BLaER1 (cell line): ENCODE results near the gene MBD3L3.
"Not testable (repeated sequence)": the region's sequence is repeated elsewhere in the genome, so short reads cannot be mapped to it uniquely, and the experiment has no call there.

Experiments used
- H3K27ac ChIP-seq: shearing (Covaris generic); formaldehyde crosslinking; 2 replicates; pipeline ENCODE4 v1.8.1; 2022
- H3K27me3 ChIP-seq: shearing (Covaris generic); formaldehyde crosslinking; 2 replicates; pipeline ENCODE4 v1.8.1; 2022
- H3K36me3 ChIP-seq: shearing (Covaris generic); formaldehyde crosslinking; 2 replicates; pipeline ENCODE4 v1.8.1; 2022
- H3K4me1 ChIP-seq: shearing (Covaris generic); formaldehyde crosslinking; 2 replicates; pipeline ENCODE4 v1.8.1; 2022
- H3K4me2 ChIP-seq: shearing (Covaris generic); formaldehyde crosslinking; 2 replicates; pipeline ENCODE4 v1.8.1; 2022
- H3K4me3 ChIP-seq: shearing (Covaris generic); formaldehyde crosslinking; 2 replicates; pipeline ENCODE4 v1.8.1; 2022
- H3K9ac ChIP-seq: shearing (Covaris generic); formaldehyde crosslinking; 2 replicates; pipeline ENCODE4 v1.8.1; 2022
- H3K9me3 ChIP-seq: shearing (Covaris generic); formaldehyde crosslinking; 2 replicates; pipeline ENCODE4 v1.8.1; 2022
- H4K20me1 ChIP-seq: shearing (Covaris generic); formaldehyde crosslinking; 2 replicates; pipeline ENCODE4 v1.8.1; 2022
- Cebpa-rat ChIP-seq: shearing (Covaris generic); IDR thresholded peaks from 2 replicates; pipeline ENCODE4 v1.8.1; 2022

Gene MBD3L3

GRCh38 chr19:7063764-7064418, 5.4 kb upstream of the MBD3L3 start:
- Histone ChIP-seq H3K36me3 (no peaks in the 10 kb centered on the region), H4K20me1 (no peaks in the 10 kb centered on the region), H3K4me2 (no peak overlapping the region), H3K9ac (no peak overlapping the region), H3K4me1 (0 out of 2 replicates have a peak, but pooled peaks cover 4% of the 10 kb centered on the region), H3K9me3 (peaks cover 4% of the 10 kb centered on the region; the same call in 1 of the 2 replicates), H3K4me3 (no peak overlapping the region), H3K27me3 (no peaks in the 10 kb centered on the region), H3K27ac (no peak overlapping the region)
- no peak for TF ChIP-seq Cebpa-rat

GRCh38 chr19:7063339-7063738, 4.9 kb upstream of the MBD3L3 start:
- Histone ChIP-seq H4K20me1 (no peaks in the 10 kb centered on the region), H3K4me1 (no peaks in the 10 kb centered on the region), H3K4me2 (no peak overlapping the region), H3K36me3 (no peaks in the 10 kb centered on the region), H3K4me3 (no peak overlapping the region), H3K27me3 (no peaks in the 10 kb centered on the region), H3K9ac (no peak overlapping the region), H3K9me3 (peaks cover 4% of the 10 kb centered on the region; the same call in 1 of the 2 replicates), H3K27ac (no peak overlapping the region)
- TF ChIP-seq Cebpa-rat: no peak

GRCh38 chr19:7059977-7060376, 1.5 kb upstream of the MBD3L3 start:
- not testable (repeated sequence) for H3K9me3 ChIP-seq, H4K20me1 ChIP-seq

GRCh38 chr19:7056371-7056770, 2.1 kb downstream of the MBD3L3 start:
- not testable (repeated sequence) for H3K27ac ChIP-seq, H3K9me3 ChIP-seq, H3K36me3 ChIP-seq

More at GRCh38 chr19:7059977-7060376, 1.5 kb upstream of the MBD3L3 start:
- not testable (repeated sequence) for H3K27me3 ChIP-seq, H3K4me1 ChIP-seq, H3K4me2 ChIP-seq, H3K27ac ChIP-seq, H3K4me3 ChIP-seq, H3K9ac ChIP-seq, H3K36me3 ChIP-seq

GRCh38 chr19:7055679-7056078, 2.8 kb downstream of the MBD3L3 start:
- not testable (repeated sequence) for H4K20me1 ChIP-seq, H3K9ac ChIP-seq, H3K4me1 ChIP-seq

More at GRCh38 chr19:7056371-7056770, 2.1 kb downstream of the MBD3L3 start:
- H3K4me1 ChIP-seq, H3K9ac ChIP-seq, H4K20me1 ChIP-seq, H3K4me3 ChIP-seq, H3K4me2 ChIP-seq, H3K27me3 ChIP-seq: not testable (repeated sequence)

GRCh38 chr19:7054635-7055368, 3.7 kb downstream of the MBD3L3 start:
- H3K4me1 ChIP-seq, H4K20me1 ChIP-seq, H3K27me3 ChIP-seq, H3K27ac ChIP-seq, H3K4me2 ChIP-seq, H3K9ac ChIP-seq, H3K4me3 ChIP-seq, H3K36me3 ChIP-seq, H3K9me3 ChIP-seq: not testable (repeated sequence)

More at GRCh38 chr19:7055679-7056078, 2.8 kb downstream of the MBD3L3 start:
- H3K4me2 ChIP-seq, H3K9me3 ChIP-seq, H3K27ac ChIP-seq, H3K4me3 ChIP-seq, H3K27me3 ChIP-seq, H3K36me3 ChIP-seq: not testable (repeated sequence)

GRCh38 chr19:7052896-7053295, 5.6 kb downstream of the MBD3L3 start:
- not testable (repeated sequence) for H3K4me2 ChIP-seq, H3K9me3 ChIP-seq, H3K27ac ChIP-seq, H3K36me3 ChIP-seq, H3K9ac ChIP-seq, H3K27me3 ChIP-seq, H3K4me3 ChIP-seq, H4K20me1 ChIP-seq, H3K4me1 ChIP-seq

- H3K9ac ChIP-seq, H3K4me3 ChIP-seq, H3K27me3 ChIP-seq, H3K9me3 ChIP-seq, H3K4me2 ChIP-seq, H3K4me1 ChIP-seq, H3K27ac ChIP-seq, H4K20me1 ChIP-seq, H3K36me3 ChIP-seq: not testable (repeated sequence)
These were observed 7.1 kb downstream of the MBD3L3 start for GRCh38 chr19:7051421-7051820.

- H3K36me3 ChIP-seq, H3K9ac ChIP-seq, H3K4me2 ChIP-seq, H4K20me1 ChIP-seq, H3K4me3 ChIP-seq, H3K9me3 ChIP-seq, H3K27ac ChIP-seq, H3K27me3 ChIP-seq, H3K4me1 ChIP-seq: not testable (repeated sequence)
These were observed 9.5 kb downstream of the MBD3L3 start, which contains the start of gene MBD3L2 for GRCh38 chr19:7049021-7049420. TSS of gene MBD3L2 (plus strand) at chr19:7049321. CDS start at chr19:7049374, 53 bp downstream.

GRCh38 chr19:7041563-7041962, 16.9 kb downstream of the MBD3L3 start:
- not testable (repeated sequence) for H3K4me2 ChIP-seq, H3K27ac ChIP-seq, H3K27me3 ChIP-seq, H4K20me1 ChIP-seq, H3K9me3 ChIP-seq, H3K36me3 ChIP-seq, H3K4me3 ChIP-seq, H3K4me1 ChIP-seq, H3K9ac ChIP-seq

GRCh38 chr19:7040079-7040478, 18.4 kb downstream of the MBD3L3 start, which contains the start of gene MBD3L4:
TSS of gene MBD3L4 (minus strand) at chr19:7040179. CDS start at chr19:7040144, 35 bp downstream.
- H3K9ac ChIP-seq, H3K9me3 ChIP-seq, H3K27ac ChIP-seq, H3K4me1 ChIP-seq, H3K27me3 ChIP-seq, H3K4me3 ChIP-seq, H3K36me3 ChIP-seq, H3K4me2 ChIP-seq, H4K20me1 ChIP-seq: not testable (repeated sequence)

- not testable (repeated sequence) for H3K27ac ChIP-seq, H3K9ac ChIP-seq, H3K9me3 ChIP-seq, H3K4me2 ChIP-seq, H3K4me1 ChIP-seq, H3K36me3 ChIP-seq, H3K27me3 ChIP-seq, H4K20me1 ChIP-seq, H3K4me3 ChIP-seq
These were observed 28.2 kb downstream of the MBD3L3 start, which contains the start of gene MBD3L5 for GRCh38 chr19:7030278-7030677. TSS of gene MBD3L5 (plus strand) at chr19:7030578. CDS start at chr19:7030612, 34 bp downstream.

GRCh38 chr19:7028790-7029189, 29.7 kb downstream of the MBD3L3 start:
- not testable (repeated sequence) for H3K4me2 ChIP-seq, H3K27ac ChIP-seq, H3K9me3 ChIP-seq, H3K36me3 ChIP-seq, H3K27me3 ChIP-seq, H3K4me1 ChIP-seq, H4K20me1 ChIP-seq, H3K9ac ChIP-seq, H3K4me3 ChIP-seq

GRCh38 chr19:7021331-7021730, 37.1 kb downstream of the MBD3L3 start, which contains the start of gene MBD3L2B:
TSS of gene MBD3L2B (minus strand) at chr19:7021431. CDS start at chr19:7021397, 34 bp downstream.
- not testable (repeated sequence) for H3K4me3 ChIP-seq, H3K27ac ChIP-seq, H3K4me1 ChIP-seq, H3K9me3 ChIP-seq, H3K9ac ChIP-seq, H3K27me3 ChIP-seq, H3K36me3 ChIP-seq, H3K4me2 ChIP-seq, H4K20me1 ChIP-seq
